ENCODE results near the gene COMMD1. TPM values are rescaled to one million over a fixed set of nuclear protein-coding genes. Genes with fewer than 3 reads are reported as not detected.

Gene COMMD1
- total RNA-seq, 2 experiments from 2014 or later, result 11.5 to 13.2 TPM

DNA sequence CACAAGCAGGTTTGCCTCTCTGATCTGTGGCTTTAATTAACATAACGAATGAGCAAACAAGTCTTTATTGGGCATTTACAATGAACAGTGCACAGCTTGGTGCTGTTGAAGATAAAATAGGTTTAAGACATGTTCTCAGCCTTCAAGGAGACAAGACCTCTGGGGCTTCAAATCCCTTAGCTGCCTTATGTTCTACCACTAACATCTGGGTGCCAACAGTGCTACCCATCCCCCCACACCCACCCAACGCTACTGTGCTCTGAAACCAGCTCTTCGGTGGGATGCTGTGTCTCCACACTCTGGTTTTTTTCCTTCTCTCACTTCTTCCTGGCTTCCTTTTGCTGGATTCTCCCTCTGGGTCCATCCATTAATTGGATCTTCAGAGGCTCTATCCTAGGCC lies 276.4 kb downstream of the COMMD1 start:
- no peak overlapping the region for H3K27ac ChIP-seq (ENCODE audit: low read depth in 1 of 2, low read length in 2 of 2)
- no peaks in the 10 kb centered on the region for H3K27me3 ChIP-seq (ENCODE audit: control insufficient read depth in 1 of 2, insufficient read depth in 2 of 2, low read length in 2 of 2)
- intact Hi-C loops (cut with DNase I, micrococcal nuclease), result no loop called here
- no peak for ATAC-seq (ENCODE audit: poor library complexity)
- H3K36me3 Mint-ChIP-seq (ENCODE audit: low read depth), result no peaks in the 10 kb centered on the region
- H3K9me3 ChIP-seq (ENCODE audit: control insufficient read depth in 1 of 2, insufficient read depth in 1 of 2, low read length in 2 of 2), result no peaks in the 10 kb centered on the region
- H3K4me3 Mint-ChIP-seq, result no peak overlapping the region
- POLR2A ChIA-PET, result no interaction called here
- TF ChIP-seq, protein P1, sequence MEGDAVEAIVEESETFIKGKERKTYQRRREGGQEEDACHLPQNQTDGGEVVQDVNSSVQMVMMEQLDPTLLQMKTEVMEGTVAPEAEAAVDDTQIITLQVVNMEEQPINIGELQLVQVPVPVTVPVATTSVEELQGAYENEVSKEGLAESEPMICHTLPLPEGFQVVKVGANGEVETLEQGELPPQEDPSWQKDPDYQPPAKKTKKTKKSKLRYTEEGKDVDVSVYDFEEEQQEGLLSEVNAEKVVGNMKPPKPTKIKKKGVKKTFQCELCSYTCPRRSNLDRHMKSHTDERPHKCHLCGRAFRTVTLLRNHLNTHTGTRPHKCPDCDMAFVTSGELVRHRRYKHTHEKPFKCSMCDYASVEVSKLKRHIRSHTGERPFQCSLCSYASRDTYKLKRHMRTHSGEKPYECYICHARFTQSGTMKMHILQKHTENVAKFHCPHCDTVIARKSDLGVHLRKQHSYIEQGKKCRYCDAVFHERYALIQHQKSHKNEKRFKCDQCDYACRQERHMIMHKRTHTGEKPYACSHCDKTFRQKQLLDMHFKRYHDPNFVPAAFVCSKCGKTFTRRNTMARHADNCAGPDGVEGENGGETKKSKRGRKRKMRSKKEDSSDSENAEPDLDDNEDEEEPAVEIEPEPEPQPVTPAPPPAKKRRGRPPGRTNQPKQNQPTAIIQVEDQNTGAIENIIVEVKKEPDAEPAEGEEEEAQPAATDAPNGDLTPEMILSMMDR (IDR thresholded peaks at IDR 0.05), result no peak
- H3K4me1 ChIP-seq (ENCODE audit: insufficient read depth, low read length), result no peaks in the 10 kb centered on the region
- DNase-seq, result no peak
- peaks cover 13% of the 10 kb centered on the region for H3K4me1 Mint-ChIP-seq (ENCODE audit: low read depth)
- H3K27ac Mint-ChIP-seq, result no peak overlapping the region
- H3K9me3 Mint-ChIP-seq, result no peaks in the 10 kb centered on the region
- CTCF ChIA-PET, result no interaction called here
- no peaks in the 10 kb centered on the region for H3K36me3 ChIP-seq (ENCODE audit: insufficient read depth, low read length)
- no peaks in the 10 kb centered on the region for H3K27me3 Mint-ChIP-seq
- H3K4me3 ChIP-seq (ENCODE audit: low read length), result no peak overlapping the region

DNA sequence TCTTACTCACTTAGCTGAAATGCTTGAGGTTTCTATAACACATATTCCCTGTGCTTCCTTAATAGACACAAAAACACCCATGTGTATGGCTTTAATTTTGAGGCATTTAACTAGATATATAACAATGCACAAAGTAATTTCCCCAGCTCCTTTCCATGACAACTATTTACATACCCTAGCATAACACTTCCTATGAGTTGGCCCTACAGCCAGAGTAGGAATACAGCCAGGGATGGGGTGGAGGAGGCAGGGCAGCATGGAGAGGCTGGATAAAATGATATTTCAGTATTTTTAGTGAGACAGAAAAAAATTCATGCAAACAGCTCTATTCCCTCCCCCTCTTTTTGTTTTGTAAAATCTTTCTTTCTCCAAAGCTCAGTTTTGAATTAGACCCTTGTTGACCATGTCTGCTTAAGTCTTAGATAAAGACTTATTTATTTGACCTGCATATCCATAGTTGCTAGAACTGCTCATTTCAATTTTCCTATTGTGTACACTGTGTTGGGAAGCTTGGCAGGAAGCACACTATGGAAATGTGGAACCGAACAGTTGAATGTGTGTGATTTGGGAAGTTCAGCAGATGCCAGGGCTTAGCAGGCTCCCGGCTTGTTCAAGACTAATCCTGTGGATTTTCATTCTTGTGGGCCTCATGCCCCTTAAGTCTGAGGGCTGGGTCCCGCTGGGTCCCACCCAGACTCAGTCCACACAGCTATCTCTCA lies 279.2 kb downstream of the COMMD1 start:
- intact Hi-C loops (cut with DNase I, micrococcal nuclease), result no loop called here
- no peak for DNase-seq
- ChIA-PET CTCF (no interaction called here), POLR2A (no interaction called here)
- TF ChIP-seq, protein P1 (IDR thresholded peaks at IDR 0.05), result no peak
- Histone ChIP-seq H3K4me1 (ENCODE audit: insufficient read depth, low read length) (no peaks in the 10 kb centered on the region), H3K27me3 (ENCODE audit: control insufficient read depth in 1 of 2, insufficient read depth in 2 of 2, low read length in 2 of 2) (no peaks in the 10 kb centered on the region), H3K27ac (ENCODE audit: low read depth in 1 of 2, low read length in 2 of 2) (no peak overlapping the region), H3K36me3 (ENCODE audit: insufficient read depth, low read length) (no peaks in the 10 kb centered on the region), H3K4me3 (ENCODE audit: low read length) (no peak overlapping the region), H3K9me3 (ENCODE audit: control insufficient read depth in 1 of 2, insufficient read depth in 1 of 2, low read length in 2 of 2) (no peaks in the 10 kb centered on the region)
- Mint-ChIP-seq H3K36me3 (ENCODE audit: low read depth) (no peaks in the 10 kb centered on the region), H3K27ac (no peak overlapping the region), H3K27me3 (no peaks in the 10 kb centered on the region), H3K4me3 (no peak overlapping the region), H3K4me1 (ENCODE audit: low read depth) (peaks cover 13% of the 10 kb centered on the region), H3K9me3 (no peaks in the 10 kb centered on the region)
- no peak for ATAC-seq (ENCODE audit: poor library complexity)

Other genes with a start within 250 kb of the COMMD1 start
- gene FAM161A, start 51.6 kb upstream of the COMMD1 start, total RNA-seq, result 1 to 10 TPM in 1 of 2 experiments, under 1 TPM in 1; 0.91 to 1.0 TPM
- 100 to 1,000 TPM; 100 to 114 TPM for gene CCT4, start 17.0 kb upstream of the COMMD1 start, total RNA-seq